Hematopoietic multipotent progenitor cell treated with erythropoietin and hydrocortisone succinate and interleukin-3 and kit ligand, for 6 days (in vitro differentiated cells): Measurements from ENCODE around the gene TTR.

ENCODE experiments used
- DNase-seq: peaks from one replicate; pipeline ENCODE4 v3.0.0-alpha.2; 2015

Gene TTR

DNA sequence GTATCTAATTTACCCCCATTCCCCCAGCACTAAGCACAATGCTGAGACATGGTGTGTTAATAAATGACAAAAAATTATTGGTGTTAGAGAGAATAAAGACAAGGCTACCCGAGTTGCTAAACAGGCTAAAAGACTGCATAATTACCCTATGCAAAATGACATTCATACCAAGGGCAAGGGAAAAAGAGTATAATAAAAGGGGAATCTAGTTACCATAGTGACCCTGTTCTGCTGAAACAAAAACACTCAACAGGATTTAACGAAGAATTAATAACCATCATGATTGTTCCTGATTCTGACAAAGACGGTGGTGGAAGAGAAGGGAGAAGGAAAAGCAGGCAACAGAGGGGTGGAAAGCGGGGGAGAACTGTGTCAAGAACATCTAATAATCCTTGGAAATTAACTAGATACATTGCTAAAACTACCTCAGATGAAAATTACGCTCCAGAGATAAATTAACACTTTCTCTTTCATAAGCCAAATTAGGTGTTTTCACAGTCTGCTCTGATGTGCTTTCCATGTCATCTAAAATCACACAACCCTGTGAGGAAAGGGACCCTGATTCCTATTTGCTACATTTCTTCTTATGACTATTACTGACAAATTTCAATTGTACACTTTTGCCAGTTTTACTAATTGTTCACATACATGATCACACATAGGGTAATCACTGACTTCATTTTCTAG is 25.5 kb downstream of the TTR start:
- no peak for DNase-seq

DNA sequence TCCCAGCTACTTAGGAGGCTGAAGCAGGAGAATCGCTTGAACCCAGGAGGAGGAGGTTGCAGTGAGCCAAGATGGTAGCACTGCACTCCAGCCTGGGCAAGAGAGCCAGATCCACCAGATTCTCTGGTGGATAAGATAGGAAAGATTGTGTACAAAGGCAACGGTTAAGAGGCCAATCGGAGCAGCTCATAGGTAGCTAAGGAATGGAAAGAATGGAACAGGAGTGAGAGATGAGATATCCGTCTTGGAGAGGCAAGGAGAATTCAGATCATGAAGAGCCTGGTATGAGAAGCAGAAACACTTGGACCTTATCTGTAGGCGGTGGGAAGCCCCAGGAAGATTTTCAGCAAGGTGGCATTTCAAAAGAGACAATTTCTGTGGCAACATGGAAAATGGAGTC is 27.1 kb downstream of the TTR start:
- no peak for DNase-seq

DNA sequence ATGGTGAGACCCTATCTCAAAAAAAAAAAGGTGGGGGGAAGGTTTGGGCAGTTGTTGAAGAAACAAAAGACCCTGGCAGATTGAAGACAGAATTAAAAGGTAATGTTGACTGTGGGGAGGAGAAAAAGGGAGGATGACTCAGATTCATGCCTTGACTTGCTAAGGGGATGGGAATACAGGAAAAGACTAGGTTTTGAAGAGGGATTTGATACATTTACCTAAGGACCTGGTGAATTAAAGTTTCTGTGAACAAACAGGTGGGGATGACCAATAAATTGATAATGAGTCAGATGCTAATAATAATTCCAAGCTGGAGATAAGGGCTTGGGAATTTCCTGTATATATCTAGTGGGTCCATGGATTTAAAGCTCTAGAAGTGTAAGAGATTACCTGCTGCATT is 27.6 kb downstream of the TTR start:
- no peak for DNase-seq

DNA sequence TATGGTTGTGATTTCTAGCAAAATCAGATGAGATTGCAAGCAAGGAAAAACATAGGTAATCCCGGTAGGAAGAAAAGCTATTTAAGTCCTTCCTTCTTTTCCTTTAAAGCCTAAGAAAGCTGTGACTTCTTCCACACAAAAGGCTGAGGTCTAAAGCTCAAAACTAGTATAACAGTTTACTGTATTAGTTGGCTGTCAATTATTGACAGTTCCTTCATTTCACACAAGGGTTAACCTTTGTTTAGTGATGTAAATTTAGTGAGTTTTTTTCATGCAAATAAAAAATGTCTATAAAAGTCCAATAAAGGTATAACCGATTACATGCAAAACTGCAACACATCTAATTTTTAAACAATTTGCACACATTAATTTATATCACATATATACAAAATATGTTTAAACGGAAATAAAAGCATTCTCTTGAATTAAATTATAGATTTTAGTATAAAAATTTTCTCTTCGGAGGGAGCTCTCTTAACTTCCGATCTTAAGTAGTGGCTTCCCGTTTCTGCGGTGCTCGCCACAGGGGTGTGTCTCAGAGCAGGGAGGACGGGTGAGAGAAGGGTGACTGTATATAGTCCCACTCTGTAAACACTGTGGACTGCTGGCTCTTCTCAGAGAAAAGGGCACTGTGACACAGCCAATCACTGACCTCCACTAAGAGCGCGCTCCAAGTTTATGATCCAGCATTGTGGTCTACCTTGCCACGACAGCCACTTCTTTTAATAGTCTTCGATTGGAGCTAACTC is 33.4 kb downstream of the TTR start:
- DNase-seq, result no peak

DNA sequence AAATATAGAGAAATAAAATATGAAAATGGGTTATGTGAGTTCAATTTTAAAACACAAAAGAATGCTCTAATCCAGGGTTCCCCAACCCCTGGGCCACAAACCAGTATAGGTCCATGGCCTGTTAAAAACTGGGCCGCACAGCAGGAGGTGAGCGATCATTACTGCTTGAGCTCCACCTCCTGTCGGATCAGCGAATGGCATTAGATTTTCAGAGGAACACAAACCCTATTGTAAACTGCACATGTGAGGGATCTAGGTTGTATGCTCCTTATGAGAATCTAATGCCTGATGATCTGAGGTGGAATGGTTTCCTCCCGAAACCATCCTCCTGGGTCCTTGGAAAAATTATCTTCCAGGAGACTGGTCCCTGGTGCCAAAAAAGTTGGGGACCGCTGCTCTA is 34.7 kb downstream of the TTR start:
- no peak for DNase-seq

DNA sequence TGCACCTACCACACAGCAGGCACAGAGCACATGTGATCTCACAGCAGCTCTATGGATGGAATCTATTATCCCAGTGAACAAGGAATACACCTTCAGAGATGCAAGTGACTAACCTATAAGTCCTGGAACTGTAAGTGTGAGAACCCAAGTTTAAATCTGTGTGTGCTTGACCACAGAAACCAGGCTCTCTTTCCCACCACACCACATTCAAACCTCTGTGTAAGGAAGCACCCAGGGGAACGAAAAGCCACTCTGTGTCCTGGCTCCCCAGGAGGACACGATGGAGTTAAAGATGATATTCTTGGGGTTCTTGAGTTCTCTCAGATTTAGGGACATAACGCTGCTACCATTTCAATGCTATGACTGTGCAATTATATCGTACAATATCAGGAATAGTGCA is 38.9 kb downstream of the TTR start:
- no peak for DNase-seq

DNA sequence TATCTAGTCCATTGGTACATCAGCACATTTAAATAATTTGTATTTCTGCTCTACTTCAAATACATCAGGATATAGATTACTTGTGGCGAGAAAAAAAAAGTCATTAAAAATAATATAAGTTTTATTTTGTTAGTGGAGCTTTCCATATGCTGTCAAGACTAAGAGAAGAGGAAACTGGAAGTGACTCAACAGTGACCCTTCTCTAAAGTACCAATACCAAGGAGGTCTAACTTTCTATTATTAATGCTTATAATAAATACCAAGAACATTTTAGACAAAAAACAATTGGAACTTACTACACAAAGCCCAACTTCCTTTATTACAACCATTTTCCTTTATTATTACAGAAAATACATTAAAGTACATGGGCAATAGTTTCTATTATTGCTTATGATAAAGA is 39.8 kb downstream of the TTR start:
- no peak for DNase-seq

DNA sequence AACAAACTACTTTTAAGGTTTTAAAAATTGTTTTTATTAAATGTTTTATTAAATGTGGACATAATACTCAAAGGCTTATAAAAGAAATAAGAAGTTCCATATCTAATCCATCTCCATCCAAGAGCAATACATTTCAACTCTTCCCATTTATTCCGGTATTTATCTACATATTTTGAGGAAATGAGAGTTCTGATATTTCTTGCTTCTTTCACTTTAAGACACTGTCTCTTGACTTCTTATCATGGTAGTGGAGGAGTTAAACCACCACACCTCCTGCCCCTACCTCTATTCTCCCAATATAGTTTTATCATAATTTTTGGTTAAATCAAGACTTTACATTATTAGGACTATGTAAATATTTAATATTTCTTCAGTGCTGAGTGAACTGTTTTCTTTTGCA is 40.7 kb downstream of the TTR start:
- no peak for DNase-seq

DNA sequence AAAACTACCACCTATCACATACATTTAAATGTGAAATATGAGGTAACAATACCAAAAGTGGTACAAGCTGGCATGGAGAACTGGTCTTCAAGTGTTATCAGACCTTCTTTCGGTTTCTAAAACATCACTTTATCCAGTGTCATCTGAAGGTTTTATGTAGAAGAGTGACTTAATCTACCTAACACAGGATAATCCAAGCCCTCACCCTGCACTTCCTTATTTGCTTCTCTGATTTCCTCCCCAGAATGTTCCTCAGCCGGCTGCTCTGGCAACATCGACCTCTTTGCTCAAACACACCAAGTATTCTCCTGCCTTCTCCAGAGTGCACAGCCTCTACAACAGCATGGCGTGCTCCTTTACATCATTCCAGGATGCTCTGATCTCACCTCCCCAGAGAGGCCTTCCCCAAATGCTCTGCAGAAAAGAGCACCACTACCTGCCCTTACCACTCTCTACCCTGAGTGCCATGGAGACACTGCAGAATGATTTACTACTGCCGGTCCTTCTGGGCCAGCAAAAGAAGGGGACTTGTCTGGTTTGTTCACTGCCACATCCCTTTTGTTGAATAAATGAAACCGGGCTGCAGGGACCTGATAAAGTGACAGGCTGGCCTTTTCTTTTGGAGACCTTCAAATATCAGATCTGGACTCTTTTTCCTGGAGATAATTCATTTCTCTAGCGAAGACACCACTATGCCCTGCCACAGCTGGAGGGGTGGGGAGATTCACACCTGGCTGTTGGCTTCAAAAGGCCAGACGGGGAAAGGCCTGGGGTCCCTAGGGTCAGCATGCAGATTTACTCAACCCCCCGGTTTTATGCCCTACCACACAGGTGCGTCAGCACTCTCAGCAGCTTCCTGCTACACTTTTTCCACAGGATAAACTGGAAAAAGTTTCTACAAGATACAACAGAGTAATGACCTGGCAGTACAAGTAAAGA is 42.0 kb downstream of the TTR start:
- peak; percentile 28 for DNase-seq

DNA sequence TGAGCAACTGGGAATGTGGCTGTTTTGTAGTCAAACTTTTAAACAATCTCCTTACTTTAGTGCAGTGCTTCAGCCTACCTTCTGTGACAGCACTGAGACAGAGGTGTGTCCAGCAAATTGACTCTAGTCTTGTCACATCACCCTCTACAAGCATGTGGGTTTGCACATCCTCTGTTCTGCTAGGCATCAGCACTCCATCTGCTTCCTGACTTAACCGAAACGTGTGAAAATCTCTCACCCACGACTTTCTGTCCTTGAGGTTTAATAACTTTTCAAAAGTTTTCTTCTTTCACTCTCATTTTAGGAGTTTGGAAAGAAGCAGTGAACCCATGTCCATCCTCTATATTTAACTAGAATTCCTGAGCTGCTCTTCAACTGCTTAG is 42.6 kb downstream of the TTR start:
- peak; percentile 40 for DNase-seq

DNA sequence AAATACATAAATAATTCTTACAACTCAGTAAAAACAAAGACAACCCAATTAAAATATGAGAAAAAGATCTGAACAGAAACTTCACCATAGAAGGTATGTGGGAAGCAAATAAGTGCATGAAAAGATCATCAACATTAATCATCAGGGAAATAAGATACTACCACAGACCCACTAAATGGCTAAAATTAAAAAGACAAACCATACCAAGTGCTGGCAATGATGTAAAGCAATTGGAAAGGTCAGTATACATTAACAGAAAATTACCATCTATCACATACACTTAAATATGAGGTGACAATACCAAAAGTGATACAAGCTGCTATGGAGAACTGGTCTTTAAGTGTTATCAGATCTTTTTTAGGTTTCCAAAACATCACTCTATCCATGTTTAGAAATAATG is 44.7 kb downstream of the TTR start:
- DNase-seq, result no peak

DNA sequence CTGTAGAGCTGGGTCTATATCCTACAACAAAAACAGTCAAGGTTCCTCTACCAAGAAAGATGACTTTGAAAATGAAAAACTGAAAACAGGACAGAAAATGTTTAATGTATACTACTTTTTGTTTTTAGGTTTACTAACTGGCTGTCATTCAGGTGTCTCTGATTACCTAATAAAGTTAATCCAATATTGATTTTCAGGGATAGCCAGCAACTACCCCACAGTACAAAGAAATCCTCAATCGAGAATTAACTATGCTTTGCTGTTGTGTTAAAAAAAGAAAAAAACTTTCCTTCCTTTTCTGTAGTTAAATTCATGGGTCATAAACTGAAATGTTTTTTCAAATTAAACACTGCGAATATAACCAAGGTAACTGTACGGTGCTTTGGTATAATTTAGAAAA is 45.8 kb downstream of the TTR start:
- no peak for DNase-seq

DNA sequence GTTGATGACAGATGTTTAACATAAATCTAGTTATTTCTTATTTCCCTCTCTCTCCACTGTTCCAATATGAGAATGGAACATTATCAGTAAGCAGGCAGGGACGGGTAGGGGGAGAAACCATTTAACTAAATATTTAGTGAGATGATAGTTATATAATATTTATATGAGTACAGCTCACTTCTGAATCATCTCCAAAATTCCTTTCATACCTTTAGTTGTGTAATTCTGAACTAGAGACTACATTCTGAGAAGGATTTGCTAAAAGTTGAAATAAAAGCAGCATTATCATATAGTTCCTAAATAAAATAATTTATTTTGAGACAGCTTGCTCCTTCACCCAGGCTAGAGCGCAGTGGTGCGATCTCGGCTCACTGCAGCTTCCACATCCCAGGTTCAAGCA is 51.3 kb downstream of the TTR start:
- no peak for DNase-seq

DNA sequence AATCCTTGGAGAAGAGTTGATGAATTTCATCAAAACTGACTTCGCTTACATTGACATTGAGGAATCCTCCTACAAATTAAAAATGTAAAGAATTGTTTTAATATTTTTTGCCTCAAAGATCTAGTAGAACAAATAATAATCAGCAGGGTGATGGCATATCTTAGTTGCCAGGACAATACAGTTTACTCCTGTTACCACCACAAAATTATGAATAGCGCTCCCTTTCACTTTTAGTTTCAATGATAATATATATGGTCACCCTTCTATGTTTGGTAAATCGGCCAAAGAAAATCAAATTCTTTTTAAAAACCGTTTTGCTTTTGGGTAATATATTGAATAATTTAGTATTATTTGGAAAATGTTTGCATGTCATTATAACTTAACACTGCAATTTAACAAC is 53.7 kb downstream of the TTR start:
- no peak for DNase-seq

DNA sequence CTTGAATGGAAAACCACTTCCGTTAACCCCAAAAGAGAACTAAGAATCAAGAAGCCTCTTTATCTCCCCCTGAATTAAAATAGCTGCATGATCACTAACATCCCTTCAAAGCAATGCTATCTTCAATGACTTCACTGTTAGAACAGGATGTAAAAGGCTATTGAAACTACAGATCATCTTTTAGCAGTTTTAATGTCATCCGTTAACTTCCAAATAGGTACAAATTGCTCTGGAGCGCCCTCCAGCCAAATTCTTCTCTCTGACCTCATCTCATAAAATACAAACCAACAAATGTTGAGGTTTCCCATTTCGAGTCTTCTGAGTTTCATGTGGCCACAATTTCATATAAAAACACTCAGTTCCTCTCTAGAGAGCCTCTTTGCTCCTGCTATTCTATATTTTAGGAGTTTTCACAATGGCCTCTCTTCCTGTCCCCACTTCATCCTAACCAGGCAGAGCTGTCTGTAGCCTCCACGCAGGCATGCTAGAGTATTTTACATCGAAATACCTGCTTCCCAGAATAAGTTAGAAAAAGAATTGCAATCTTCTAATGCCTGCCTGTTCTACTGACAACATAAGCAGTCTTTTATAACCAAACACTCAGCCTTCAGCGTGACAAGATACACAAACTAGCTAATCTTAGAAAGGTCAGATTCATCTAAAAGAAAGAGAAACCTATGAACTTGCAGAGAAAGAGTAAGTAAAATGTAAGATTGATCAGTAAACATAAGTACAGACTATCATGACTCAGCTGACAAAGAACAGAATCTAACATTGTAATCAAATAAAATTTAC is 54.9 kb downstream of the TTR start:
- DNase-seq, result no peak

DNA sequence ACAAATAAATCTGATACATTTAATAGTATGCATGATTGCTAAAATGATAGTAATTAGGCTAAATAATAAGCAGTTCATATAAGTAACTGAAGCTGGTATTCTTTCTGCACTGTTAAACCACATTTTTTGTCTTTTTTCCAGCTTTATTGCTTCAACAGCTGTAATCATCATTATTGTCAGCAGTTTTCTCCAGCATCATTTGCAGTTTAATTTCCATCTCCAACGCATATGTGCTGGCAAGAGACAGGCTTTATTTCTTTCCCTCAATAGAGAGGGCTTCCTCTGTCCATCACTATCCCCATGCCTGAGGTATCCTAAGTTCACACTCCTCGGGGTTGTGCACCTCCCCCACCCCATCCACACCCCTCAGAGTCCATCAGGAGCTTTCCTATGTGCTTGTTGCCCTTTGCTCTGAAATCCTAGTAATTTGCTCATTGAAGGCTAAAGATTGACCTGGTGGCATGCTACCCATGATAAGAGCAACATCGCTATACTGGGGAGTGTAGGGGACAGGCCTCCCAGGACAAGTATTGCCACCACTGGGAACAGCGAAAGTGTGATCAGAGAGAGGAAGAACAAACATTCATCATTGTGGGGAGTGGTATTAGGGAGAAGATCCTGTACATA is 55.6 kb downstream of the TTR start:
- no peak for DNase-seq
